Activated CD4-positive, CD25-positive, alpha-beta regulatory T cell treated with anti-CD3 and anti-CD28 coated beads, Interleukin-2, amount 50 U/mL, for 16 hours (primary cell): ENCODE data around the gene ZNRF3.
A peak's percentile ranks its signal among the peaks of the same experiment; 100 is the strongest.
"Not testable (repeated sequence)": the region's sequence is repeated elsewhere in the genome, so short reads cannot be mapped to it uniquely, and the experiment has no call there.

ENCODE experiments used
- DNase-seq: peaks from one replicate; pipeline ENCODE4 v3.0.0-alpha.2; 2020; ENCODE audit warnings: low read depth, low spot score

The ZNRF3 gene

DNA sequence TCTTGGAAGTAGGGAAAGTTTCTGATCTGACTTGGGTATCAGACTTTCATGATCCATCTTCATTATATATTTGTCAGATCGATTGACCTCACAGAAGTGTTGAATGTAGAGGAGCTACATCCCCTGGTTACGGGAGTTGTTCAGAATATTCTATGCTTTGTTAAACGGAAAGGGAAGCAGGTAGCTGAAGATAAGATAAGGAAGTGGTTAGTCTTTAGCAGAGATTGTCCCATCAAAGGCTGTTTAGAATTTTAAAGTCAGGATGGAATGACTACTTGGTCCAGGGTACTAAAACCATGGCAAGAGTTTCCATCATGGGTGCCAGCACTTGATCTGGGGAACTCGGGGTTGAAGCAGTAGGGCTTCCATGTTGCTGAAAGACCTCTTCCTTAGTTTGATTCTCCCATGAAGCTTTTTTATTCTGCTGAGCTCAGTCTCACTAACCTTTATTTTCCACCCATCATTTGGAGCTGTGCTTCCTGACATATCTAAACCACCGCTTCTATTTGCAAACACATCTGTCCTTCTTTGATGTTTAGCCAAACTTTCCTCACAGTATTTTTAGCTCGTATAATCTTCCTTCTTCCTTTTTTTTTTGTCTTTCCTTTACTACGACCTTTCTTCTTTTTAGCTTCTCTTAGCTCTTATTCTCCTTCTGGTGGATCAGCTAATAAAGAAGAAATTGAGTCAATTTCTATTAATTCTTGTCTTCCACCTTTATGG is 182.3 kb downstream of the ZNRF3 start:
- DNase-seq, result no peak

DNA sequence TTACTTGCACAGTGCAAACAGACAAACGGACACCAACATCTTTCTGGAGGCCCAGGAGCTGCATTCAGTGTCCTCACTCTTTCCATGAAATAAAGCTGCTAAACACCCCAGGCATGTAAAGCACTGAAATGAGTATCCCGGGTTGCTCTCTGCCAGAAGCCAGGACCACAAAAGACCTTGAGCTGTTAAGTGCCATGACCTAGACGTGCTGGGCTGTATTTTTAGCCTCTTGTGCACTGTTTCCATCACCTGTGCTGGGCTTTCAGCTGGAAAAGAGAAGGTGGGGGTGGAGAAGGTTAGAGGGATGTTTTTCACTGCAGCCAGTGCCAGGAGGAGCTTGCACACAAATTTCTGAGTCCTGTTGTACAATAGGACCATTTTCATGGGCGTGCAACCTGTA is 186.1 kb downstream of the ZNRF3 start:
- DNase-seq, result no peak

DNA sequence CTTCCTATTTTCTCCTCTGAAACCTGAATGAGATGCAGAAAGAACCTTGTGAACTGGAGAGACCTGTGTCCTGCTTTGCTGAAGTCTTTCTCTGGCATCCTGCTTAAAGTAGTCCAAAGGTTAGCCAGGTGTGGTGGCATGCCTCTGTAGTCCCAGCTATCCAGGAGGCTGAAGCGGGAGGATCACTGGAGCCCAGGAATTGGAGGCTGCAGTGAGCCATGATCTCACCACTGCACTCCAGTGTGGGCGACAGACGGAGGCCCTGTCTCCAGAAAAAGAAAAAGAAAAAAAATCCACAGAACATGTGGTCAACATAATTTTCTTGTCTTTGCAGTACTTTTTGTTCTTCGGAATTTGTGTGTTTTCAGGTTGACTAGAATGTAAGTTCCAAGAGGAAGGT is 187.1 kb downstream of the ZNRF3 start:
- DNase-seq, result no peak

DNA sequence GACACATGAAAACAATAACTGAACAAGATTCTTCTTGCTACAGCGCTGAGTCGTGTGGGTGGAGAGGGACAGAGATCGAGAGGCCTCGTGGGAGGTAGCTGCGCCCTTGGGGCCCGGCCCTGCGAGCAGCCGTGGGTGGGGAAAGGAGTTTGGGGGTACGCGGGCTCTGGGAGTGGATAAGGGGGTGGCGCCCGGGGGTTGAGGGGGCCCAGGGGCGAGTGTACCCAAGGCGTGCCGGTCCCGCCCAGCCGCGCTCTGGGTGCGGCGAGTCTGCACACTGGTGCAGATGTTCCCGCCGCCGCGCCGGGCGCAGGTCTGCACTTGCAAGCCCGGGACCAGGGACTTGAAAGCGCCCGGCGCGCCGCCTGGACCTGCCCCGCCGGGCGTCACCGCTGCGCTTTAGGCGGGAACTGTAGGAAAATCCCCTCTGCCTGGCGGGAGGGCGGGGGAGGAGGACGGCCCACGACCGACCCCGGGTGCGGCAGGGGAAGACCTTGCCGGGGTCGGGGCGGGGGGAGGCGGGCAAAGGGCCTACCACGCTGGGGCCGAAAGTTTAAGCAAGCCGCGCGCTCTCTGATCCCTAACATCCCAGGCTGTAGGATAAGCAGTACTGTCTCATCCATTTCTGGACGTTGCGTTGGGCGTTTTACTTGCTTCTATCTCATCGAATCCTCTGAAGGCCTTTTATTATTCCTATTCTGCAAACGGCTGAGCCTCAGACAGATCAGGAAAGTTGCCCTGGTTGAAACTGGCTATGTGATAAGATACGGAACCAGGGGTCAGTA is 188.1 kb downstream of the ZNRF3 start:
- no peak for DNase-seq

DNA sequence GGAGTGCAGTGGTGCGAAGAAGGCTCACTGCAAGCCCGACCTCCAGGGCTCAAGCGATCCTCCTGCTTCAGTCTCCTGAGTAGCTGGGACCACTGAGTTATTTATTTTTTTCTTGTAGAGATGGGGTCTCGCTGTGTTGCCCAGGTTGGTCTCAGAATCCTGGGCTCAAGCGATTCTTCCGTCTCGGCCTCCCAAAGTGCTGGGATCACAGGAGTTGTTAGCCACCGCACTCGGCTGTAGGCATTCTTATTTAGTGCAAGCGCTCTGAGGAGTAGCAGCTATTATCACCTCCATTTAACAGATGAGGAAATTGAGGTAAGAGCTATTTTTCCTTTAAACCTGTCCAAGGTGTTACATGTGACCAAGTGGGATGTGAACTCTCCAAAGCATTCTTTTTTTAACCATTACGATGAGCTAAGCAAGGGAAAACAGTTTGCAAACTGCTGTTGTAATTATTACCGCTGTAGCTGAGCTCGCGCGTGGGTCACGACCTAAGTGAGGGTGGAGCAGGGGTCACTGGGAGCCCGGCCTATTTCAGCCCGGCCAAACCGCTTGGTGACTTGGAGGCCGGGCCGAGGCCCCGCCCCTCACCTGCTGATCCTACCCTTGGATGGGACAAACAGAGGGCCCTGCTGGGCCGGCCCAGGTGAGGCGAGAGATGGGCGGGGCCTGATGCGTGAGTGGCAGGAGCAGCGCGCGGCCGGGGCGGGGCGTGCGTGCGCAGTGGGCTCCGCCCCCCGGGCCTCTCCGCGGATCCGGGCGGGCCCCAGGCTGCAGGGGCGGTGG is 189.0 kb downstream of the ZNRF3 start:
- peak; percentile 34 for DNase-seq

DNA sequence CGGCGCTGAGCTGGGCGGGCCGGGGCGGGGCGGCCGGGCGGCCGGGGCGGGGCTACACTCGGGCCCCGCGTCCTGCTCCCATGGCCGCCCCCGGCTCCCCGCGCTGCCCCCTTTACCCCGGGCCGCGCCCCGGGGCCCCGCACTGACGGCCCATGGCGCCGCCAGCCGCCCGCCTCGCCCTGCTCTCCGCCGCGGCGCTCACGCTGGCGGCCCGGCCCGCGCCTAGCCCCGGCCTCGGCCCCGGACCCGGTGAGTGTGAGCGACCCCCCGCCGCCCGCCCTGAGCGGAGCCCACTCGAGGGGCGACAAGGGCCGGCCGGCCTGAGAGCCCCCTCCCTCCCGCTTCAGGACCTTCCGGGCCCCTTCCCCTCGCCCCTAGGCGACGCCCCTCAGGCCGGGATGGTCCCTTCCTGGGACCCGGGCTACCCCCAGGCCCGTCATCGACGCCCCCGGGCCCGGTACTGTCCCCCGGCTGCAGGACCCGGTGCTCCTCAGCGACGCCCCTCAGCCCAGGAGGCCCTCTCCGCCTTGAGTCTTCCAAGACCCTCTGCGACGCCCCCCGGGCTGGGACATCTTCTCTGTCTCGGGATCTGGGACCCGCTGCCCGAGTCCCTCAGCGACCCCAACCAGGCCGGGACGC is 189.7 kb downstream of the ZNRF3 start, which contains the start of gene KREMEN1:
Gene KREMEN1, plus strand, starts transcription at position 57 of the 639 bp plus-strand sequence. Its CDS starts 96 bp downstream, at position 153.
- DNase-seq, result no peak

DNA sequence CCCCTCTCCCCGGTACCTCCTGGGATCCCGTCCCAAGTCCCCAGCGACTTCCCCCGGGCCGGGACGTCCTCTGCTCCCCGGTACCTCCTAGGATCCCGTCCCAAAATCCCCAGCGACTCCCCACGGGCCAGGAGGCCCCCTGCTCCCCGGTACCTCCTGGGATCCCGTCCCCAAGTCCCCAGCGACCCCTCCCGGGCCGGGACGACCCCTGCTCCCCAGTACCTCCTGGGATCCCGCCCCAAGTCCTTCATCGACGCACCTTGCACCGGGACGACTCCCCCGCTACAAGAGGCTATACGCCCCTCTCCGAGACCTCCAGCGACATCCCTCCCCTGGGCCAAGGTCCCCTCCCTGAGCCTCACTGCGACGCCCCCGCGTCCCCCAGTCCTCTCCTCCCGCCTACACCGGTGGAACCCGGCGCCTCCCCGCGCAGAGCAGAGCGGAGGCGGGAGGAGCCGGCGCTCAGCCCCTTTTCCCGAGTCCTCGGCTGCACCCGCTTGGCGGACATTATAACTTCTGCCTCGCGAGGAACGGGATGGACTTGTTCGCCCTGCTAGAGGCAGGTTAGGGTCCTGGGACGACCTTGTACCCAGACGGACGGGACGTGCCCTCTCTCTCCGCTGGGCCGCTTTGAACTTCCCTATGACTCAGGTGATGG is 190.4 kb downstream of the ZNRF3 start:
- no peak for DNase-seq

DNA sequence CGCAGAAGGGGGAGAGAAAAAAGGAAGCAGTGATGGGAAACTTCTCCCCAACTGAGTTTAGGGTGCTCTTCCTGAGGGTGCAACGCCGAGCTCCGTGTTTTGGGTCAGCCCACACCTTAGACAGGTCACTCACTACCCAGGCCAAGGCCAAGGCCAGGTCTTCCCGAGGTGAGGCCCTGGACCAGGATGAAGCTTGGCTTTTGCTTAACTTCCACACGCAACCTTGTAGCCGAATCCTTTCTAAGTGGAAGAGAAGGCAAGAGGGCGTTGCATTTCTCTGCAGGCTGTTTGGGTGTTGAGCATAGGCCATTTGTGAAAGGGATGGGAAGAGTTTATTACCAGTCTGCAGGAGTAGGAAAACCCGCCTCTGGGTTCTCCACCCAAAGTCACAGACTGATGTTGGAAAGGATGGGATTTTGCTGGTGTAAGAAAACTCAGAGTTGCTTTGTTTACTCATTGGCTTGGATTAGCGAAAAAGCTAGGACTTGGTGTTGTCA is 191.0 kb downstream of the ZNRF3 start:
- no peak for DNase-seq

DNA sequence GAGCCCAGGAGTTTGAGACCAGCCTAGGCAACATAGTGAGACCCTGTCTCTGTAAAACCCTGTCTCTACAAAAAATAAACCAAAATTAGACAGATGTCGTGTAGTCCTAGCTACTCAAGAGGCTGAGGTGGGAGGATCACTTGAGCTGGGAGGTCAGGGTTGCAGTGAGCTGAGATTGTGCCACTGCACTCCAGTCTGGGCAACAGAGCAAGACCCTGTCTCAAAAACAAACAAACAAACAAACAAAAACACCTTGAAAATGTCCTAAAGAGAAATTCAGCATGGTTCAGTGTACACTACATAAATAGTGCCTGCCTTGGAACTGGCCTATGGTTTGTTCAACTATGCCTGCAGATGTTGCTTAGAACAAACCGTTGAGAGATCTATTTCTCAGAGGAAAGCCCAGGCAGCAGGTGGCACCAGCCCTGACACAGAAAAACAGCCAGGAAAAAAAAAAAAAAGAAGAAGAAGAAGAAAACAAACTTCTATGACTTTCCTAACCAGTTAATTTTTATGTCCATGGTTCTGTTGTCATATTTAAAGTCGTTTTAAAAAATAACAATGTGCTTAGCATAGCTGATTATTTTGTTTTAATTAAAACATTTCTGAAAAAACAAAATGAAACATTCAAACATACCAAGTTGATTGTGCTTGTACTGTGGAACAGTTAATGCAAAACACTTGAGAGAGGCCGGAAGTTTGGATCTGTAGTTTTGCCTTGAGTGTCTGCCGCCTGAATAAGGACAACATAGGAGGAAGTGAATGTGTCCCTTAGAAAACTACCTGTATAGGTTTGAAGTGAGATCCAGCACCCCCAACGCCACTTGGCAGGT is 194.9 kb downstream of the ZNRF3 start:
- no peak for DNase-seq

DNA sequence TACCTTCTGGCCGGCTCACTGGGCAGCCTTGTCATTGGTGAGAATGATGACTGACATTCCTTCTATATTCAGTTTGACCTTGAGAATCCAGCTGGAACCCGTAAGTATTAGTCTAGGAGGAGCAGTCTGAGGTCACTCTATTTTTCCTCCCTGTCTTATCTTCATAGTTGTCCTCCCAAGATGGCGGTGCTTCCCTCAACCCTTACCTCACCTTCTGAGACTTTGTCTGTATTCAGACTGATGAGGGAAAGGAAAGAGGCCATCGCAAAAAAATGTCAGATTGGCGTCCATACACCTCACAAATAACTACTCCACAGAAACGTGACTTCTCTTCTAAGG is 195.5 kb downstream of the ZNRF3 start:
- DNase-seq, result no peak

DNA sequence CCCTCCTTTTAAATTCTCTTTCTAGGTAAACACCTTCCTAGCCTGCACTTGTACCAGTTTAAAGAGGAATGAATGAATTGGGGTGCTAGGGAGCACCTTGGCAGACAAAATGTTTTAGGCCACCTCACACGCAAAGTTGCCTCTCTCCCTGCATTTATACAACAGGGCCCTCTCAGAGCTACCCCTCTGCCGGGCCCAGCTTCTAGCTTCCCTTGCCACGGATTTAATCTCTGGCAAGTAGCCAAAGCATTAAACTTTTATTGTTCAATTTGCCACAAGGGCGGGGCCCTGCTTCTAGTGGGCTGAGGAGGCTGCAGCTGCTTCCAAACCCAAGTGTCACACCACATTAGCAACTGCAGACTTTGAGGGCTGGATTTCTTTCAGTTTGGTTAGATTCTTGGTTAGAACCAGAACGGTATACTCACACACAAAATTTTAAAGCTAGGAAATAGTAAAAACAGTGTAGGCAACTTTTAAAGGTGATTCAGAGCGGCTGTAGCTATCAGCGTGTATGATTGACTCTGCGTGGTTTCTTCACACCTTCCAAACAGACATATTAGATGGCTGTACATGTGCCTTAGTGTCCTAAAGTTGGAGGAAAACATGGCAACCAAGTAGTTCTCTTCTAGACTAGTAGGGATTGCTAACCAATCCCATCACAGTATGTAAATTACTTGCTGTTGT is 196.0 kb downstream of the ZNRF3 start:
- no peak for DNase-seq

DNA sequence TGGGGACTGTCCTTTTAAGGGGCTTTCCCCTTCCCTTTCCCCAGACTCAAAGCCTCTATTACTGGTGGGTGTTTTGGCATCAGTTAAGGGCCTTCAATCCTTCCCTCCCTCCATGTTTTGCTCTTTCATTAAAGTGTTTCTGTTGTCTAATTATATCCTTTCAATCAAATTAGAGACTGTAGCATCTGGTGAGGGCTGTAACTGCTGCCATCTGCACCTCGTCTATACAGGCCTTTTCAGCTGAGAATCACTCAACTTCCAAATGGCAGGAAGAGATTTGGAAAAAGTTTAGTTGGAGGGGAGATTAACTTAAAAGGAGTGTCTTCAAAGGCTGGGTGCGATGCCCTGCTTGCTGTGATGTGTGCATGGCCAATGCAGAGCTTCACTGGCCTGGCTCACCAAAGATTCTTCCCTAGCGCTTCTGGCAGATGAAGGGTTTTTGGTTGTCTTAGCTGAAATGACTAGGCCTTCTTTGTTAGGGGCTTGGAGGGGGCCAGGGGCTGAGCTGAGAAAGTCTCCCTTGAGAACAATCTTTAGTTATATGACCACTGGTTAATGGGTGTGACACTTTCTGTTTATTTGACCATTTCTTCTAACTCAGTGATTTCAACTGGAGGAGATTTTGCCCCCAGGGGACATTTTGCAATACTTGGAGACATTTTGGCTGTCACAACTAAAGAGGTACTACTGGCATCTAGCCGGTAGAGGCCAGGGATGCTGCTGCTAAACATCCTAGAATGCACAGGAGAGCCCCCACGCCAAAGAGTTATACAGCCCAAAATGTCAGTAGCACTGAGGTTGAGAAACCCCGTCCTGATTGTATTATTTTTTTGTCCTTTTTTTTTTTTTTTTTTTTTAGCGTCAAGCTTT is 197.0 kb downstream of the ZNRF3 start:
- no peak for DNase-seq

DNA sequence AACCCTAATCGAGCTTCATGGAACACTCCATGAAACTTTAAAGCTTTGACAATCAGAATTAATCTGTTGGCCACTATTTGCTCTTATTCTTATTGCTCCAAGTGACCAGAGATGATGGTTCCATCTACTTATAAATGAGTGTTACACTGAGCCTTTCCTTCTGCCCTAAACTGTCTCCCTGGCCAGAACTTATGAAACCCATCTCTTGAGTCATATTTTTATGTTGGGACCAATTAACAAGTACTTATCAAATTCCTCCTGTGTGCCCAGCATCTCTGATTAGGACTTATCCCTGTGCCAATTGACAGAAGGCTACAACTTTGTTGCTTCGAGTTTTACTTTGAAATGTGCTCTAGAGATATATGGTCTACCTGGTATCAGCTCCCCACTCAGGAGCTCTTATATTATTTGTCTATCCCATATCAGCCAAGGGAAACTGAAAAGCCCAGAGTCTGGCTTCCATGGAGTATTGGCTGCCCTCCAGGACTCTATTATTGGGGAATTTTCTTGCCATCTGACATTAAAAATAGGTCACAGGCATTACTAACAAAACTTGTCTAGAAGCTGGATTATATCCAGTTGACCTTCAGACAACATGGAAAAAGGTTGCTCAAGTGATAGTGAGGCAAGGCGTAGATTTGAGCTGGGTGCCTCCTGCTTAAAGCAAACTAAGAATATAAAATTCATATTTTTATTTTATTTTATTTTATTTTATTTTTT is 198.3 kb downstream of the ZNRF3 start:
- no peak for DNase-seq

DNA sequence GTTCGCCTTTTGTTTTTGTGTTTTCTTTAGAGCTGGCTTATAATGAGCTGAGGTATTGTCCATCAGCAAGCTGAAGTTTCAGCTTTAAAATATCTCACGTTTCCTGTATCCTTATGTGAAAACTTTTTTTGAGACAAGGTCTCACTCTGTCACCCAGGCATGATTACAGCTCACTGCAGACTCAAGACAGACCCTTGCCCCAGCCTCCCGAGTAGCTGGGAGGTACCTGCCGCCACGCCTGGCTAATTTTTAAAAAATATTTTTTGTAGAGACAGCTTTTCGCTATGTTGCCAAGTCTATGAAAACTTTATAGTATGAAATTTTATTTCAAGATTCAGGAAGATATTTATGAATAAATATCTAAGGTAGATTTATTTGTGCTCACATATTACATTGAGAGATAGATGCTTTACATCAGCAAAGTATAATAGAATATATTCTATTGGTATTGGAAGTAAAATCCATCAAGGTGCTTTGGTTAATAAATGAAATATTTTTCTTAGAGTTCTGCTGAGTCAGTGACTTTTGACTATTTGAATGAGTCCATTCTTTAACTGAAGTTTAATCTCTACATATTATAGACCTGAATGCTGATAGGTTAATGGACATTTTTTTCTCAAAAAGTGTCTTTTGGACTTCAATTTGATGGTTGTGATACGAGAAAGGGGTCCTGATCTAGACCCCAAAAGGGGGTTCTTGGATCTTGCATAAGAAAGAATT is 199.6 kb downstream of the ZNRF3 start:
- no peak for DNase-seq

DNA sequence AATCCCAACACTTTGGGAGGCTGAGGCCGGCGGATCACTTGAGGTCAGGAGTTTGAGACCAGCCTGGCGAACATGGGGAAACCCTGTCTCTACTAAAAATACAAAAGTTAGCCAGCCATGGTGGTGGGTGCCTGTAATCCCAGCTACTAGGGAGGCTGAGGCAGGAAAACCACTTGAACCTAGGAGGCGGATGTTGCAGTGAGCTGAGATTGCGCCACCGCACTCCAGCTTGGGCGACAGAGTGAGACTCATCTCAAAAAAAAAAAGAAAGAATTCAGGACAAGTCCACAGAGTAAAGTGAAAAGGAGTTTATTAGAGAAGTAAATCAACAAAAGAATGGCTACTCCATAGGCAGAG is 200.2 kb downstream of the ZNRF3 start:
- not testable (repeated sequence) for DNase-seq

DNA sequence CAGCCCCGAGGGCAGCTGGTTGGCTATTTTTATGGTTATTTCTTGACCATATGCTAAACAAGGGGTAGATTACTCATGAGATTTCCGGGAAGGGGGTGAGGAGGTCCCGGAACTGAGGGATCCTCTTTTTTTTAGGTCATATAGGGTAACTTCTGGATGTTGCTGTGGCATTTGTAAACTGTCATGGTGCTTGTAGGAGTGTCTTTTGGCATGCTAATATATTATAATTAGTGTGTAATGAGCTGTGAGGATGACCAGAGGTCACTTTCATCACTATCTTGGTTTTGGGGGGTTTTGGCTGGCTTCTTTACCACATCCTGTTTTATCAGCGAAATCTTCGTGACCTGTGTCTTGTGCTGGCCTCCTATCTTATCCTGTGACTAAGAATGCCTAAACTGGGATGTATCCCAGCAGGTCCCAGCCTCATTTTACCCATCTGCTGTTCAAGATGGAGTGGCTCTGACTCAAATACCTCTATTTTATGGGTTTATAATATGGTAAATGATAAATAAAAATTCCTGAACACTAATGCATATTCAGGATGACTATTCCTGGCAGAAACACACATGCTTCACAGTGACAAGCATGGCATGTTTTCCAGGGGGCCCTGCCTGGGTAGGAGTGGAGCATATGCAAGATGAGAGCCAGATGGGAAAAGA is 200.7 kb downstream of the ZNRF3 start:
- DNase-seq, result no peak

DNA sequence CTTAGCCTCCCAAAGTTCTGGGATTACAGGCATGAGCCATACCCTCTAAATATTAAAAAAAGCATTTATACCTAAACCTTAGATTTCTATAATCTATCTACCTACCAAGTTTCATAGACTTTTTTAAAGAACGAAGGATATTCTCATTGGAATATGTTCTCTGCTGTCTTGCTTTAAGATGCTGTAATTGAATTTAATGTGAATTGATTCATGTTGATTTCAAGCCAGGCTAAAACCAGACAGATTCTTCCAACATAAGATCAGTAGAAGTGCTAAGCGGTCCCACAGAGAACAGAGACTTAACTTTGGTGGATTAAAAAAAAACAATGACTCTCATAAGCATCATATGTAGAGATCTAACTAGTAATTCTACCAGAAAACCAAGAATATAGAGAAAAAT is 203.6 kb downstream of the ZNRF3 start:
- DNase-seq, result no peak
